ENCODE data around the gene FAM171A1. TPM values are rescaled to one million over a fixed set of nuclear protein-coding genes. Genes with fewer than 3 reads are reported as not detected.
"Not testable (repeated sequence)": the region's sequence is repeated elsewhere in the genome, so short reads cannot be mapped to it uniquely, and the experiment has no call there.

Gene FAM171A1
- total RNA-seq = under 1 TPM; 0.24 to 0.47 TPM

- no peak for DNase-seq (ENCODE audit: low spot score)
- H3K9me3 Mint-ChIP-seq = no peaks in the 10 kb centered on the region
- H3K4me1 Mint-ChIP-seq (ENCODE audit: low read depth in 2 of 2) = no peaks in the 10 kb centered on the region
- peak; percentile 78 to 86 for ATAC-seq
- H3K27me3 Mint-ChIP-seq = peaks cover 34 to 58% of the 10 kb centered on the region in 2 donors
- H3K27ac Mint-ChIP-seq = no peak within 1 kb of the TSS
- H3K4me3 Mint-ChIP-seq = peak within 1 kb of the TSS; percentile 41
- no peaks in the 10 kb centered on the region for H3K36me3 Mint-ChIP-seq
Measured at GRCh38 chr10:15370856-15371701, at the start of gene FAM171A1. TSS of gene FAM171A1 (minus strand) at chr10:15371289. CDS start at chr10:15371052, 237 bp downstream.

DNA sequence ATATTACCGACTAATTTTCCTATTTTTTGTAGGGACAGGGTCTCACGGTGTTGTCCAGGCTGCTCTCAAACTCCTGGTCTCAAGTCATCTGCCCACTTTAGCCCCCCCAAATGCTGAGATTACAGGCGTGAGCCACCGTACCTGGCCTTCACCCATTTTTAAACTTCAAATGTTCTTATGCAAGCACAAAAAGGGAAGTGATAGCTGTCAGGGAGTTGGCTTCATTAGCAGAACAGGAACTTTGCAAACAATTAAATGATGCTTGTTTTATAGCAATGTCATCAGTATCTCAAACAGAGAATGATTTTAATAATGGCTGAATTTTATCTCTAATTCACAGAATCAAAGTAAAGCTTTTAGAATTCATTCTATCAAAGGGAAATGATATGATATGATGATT, 49.8 kb upstream of the FAM171A1 start:
- Mint-ChIP-seq H3K4me3 (no peak overlapping the region), H3K4me1 (ENCODE audit: low read depth in 2 of 2) (no peaks in the 10 kb centered on the region), H3K27ac (no peak overlapping the region), H3K36me3 (no peaks in the 10 kb centered on the region), H3K9me3 (no peaks in the 10 kb centered on the region), H3K27me3 (peaks cover 10 to 18% of the 10 kb centered on the region in 2 donors)
- ATAC-seq (no peak), DNase-seq (ENCODE audit: low spot score) (no peak)

- Mint-ChIP-seq H3K36me3 (no peaks in the 10 kb centered on the region), H3K27ac (no peak overlapping the region), H3K27me3 (peaks cover 10 to 26% of the 10 kb centered on the region in 2 donors), H3K9me3 (no peaks in the 10 kb centered on the region), H3K4me3 (no peak overlapping the region), H3K4me1 (ENCODE audit: low read depth in 2 of 2) (no peaks in the 10 kb centered on the region)
- ATAC-seq (no peak), DNase-seq (ENCODE audit: low spot score) (no peak)
Measured at GRCh38 chr10:15419279-15419874, 48.3 kb upstream of the FAM171A1 start.

- H3K36me3 Mint-ChIP-seq = no peaks in the 10 kb centered on the region
- DNase-seq (ENCODE audit: low spot score) (no peak), ATAC-seq (no peak)
- H3K4me3 Mint-ChIP-seq = no peak overlapping the region
- no peaks in the 10 kb centered on the region for H3K4me1 Mint-ChIP-seq (ENCODE audit: low read depth in 2 of 2)
- no peaks in the 10 kb centered on the region for H3K9me3 Mint-ChIP-seq
- H3K27me3 Mint-ChIP-seq = peaks cover 6 to 16% of the 10 kb centered on the region in 2 donors
- no peak overlapping the region for H3K27ac Mint-ChIP-seq
Measured at GRCh38 chr10:15416034-15416433, 44.9 kb upstream of the FAM171A1 start.

GRCh38 chr10:15411010-15411409, 39.9 kb upstream of the FAM171A1 start:
- no peaks in the 10 kb centered on the region for H3K4me1 Mint-ChIP-seq (ENCODE audit: low read depth in 2 of 2)
- no peaks in the 10 kb centered on the region for H3K9me3 Mint-ChIP-seq
- no peak overlapping the region for H3K4me3 Mint-ChIP-seq
- DNase-seq (ENCODE audit: low spot score) (no peak), ATAC-seq (no peak)
- no peak overlapping the region for H3K27ac Mint-ChIP-seq
- no peaks in the 10 kb centered on the region for H3K36me3 Mint-ChIP-seq
- peaks cover 14 to 23% of the 10 kb centered on the region in 2 donors for H3K27me3 Mint-ChIP-seq

GRCh38 chr10:15409350-15409749, 38.3 kb upstream of the FAM171A1 start:
- H3K9me3 Mint-ChIP-seq; H3K27ac Mint-ChIP-seq; H3K36me3 Mint-ChIP-seq; ATAC-seq; DNase-seq (ENCODE audit: low spot score); H3K4me3 Mint-ChIP-seq; H3K4me1 Mint-ChIP-seq (ENCODE audit: low read depth in 2 of 2): not testable (repeated sequence)
- H3K27me3 Mint-ChIP-seq = peaks cover 16 to 21% of the 10 kb centered on the region in 2 donors

- H3K36me3 Mint-ChIP-seq = no peaks in the 10 kb centered on the region
- no peaks in the 10 kb centered on the region for H3K9me3 Mint-ChIP-seq
- H3K4me1 Mint-ChIP-seq (ENCODE audit: low read depth in 2 of 2) = no peaks in the 10 kb centered on the region
- no peak overlapping the region for H3K4me3 Mint-ChIP-seq
- peaks cover 16 to 21% of the 10 kb centered on the region in 2 donors for H3K27me3 Mint-ChIP-seq
- DNase-seq (ENCODE audit: low spot score) (no peak), ATAC-seq (no peak)
- H3K27ac Mint-ChIP-seq = no peak overlapping the region
Measured at GRCh38 chr10:15408557-15408956, 37.5 kb upstream of the FAM171A1 start.

DNA sequence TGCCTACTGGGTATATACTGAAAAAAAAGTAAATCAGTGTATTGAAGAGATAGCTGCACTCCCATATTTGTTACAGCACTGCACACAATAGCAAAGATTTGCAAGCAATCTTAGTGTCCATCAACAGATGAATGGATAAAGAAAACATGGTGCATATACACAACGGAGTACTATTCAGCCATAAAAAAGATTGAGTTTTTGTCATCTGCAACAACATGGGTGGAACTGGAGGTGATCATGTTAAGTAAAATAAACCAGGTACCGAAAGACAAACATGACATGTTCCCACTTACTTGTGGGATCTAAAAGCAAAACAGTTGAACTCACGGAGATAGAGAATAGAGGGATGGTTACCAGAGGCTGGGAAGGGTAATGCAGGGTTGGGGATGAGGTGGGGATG, 34.2 kb upstream of the FAM171A1 start:
- peaks cover 4% of the 10 kb centered on the region for H3K36me3 Mint-ChIP-seq
- peaks cover 4% of the 10 kb centered on the region for H3K9me3 Mint-ChIP-seq
- peaks cover 19 to 33% of the 10 kb centered on the region in 2 donors for H3K27me3 Mint-ChIP-seq
- H3K4me3 Mint-ChIP-seq = no peak overlapping the region
- no peak overlapping the region for H3K27ac Mint-ChIP-seq
- no peak for ATAC-seq
- DNase-seq (ENCODE audit: low spot score) = no peak
- H3K4me1 Mint-ChIP-seq (ENCODE audit: low read depth in 2 of 2) = no peaks in the 10 kb centered on the region

- DNase-seq (ENCODE audit: low spot score) = no peak
- peaks cover 4% of the 10 kb centered on the region for H3K9me3 Mint-ChIP-seq
- peaks cover 9% of the 10 kb centered on the region for H3K36me3 Mint-ChIP-seq
- peaks cover 16 to 26% of the 10 kb centered on the region in 2 donors for H3K27me3 Mint-ChIP-seq
- H3K4me1 Mint-ChIP-seq (ENCODE audit: low read depth in 2 of 2) = no peaks in the 10 kb centered on the region
- H3K27ac Mint-ChIP-seq = no peak overlapping the region
- no peak for ATAC-seq
- no peak overlapping the region for H3K4me3 Mint-ChIP-seq
Measured at GRCh38 chr10:15401382-15401781, 30.3 kb upstream of the FAM171A1 start.

DNA sequence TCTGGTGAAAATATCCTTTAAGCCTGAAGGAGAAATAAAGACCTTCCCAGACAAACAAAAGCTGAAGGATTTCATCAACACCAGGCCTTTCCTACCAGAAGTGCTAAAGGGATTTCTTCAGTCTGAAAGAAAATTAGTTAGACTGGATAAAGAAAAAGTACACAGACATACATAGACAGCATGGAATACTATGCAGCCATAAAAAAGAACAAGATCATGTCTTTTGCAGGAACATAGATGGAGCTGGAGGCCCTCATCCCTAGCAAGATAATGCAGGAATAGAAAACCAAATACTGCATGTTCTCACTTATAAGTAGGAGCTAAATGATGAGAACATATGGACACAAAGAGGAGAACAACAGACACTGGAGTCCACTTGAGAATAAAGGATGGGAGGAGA, 29.4 kb upstream of the FAM171A1 start:
- not testable (repeated sequence) for DNase-seq (ENCODE audit: low spot score); H3K36me3 Mint-ChIP-seq; H3K27ac Mint-ChIP-seq; ATAC-seq; H3K4me1 Mint-ChIP-seq (ENCODE audit: low read depth in 2 of 2); H3K9me3 Mint-ChIP-seq; H3K4me3 Mint-ChIP-seq
- H3K27me3 Mint-ChIP-seq = peaks cover 15 to 26% of the 10 kb centered on the region in 2 donors

DNA sequence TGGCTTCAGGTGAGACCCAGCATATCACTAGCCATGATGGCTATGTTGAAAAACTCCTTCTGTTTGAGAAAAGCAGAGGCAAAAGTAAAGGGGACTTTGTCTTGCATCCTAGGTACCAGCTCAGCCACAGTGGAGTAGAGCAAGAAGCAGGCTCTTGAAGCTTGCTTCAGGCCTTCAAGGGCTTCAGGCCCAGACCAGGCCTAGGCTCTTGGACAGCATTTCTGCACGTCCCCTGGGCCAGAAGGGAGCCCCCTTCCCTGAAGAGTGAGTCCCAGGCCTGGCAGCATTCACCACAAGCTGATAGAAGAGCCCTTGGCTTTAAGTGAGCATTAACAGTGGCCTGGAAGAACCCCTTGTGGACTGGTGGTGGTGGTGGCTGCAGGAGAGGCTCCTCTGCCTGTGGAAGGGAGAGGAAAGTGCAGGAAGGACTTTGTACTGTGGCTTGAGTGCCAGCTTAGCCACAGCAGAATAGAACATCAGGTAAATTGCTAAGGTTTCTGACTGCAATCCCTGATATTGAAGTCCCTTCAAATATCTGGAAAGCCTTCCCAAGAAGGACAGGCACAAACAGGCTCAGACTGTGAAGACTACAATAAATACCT, 28.1 kb upstream of the FAM171A1 start:
- Mint-ChIP-seq H3K9me3 (peaks cover 4% of the 10 kb centered on the region), H3K4me1 (ENCODE audit: low read depth in 2 of 2) (no peaks in the 10 kb centered on the region), H3K4me3 (no peak overlapping the region), H3K27ac (no peak overlapping the region), H3K36me3 (peaks cover 9% of the 10 kb centered on the region), H3K27me3 (peaks cover 13 to 21% of the 10 kb centered on the region in 2 donors)
- DNase-seq (ENCODE audit: low spot score) (no peak), ATAC-seq (peak in 1 of 2 donors; percentile 53)

DNA sequence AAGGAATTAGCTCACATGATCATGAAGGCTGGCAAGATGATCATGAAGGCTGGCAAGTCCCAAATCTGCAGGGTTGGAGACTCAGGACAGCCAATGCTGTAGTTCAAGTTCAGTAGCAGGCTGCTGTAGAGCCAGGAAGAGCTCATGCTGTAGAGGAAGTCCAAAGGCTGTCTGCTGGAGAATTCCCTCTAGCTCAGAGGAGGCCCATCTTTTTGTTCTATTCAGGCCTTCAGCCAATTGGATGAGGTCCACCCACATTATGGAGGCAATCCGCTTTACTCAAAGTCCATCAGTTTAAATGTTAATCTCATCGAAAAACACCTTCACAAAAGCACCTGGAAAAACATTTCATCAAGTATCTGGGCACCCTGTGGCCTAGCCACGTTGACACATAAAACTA, 24.8 kb upstream of the FAM171A1 start:
- DNase-seq (ENCODE audit: low spot score) (no peak), ATAC-seq (no peak)
- Mint-ChIP-seq H3K27ac (no peak overlapping the region), H3K27me3 (peaks cover 11 to 13% of the 10 kb centered on the region in 2 donors), H3K4me3 (no peak overlapping the region), H3K36me3 (peaks cover 6% of the 10 kb centered on the region), H3K4me1 (ENCODE audit: low read depth in 2 of 2) (no peaks in the 10 kb centered on the region), H3K9me3 (peaks cover 4% of the 10 kb centered on the region)

DNA sequence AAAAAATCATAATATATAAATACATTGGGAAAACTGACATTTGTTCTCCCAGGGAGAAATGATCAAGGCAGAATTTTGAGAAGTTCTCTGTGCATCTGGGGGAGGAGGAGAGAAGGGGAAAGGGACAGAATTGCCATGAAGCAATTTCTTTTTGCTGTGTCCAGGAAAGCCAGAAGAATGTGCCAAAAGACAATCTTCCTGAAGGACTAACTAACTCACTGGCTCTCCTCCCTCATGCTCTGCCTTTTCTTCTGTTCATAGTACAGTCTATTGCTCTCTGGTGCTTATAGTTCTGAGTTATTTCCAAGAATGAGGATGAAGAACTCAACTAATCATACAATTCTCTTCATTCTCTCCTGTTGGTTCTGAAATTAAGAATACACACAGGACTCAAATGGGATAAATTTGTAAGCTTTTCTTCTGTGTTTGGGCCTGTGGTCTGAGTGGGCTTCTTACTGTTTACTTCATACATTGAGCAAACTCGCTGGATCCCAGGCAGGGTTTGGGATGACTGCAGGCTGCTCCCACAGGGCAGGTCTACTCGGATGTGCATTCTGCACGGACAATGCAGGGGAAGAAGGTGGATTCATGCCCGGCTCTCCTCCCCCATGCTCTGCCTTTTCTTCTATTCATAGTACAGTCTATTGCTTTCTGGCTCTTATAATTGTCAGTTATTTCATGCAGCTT, 22.2 kb upstream of the FAM171A1 start:
- no peaks in the 10 kb centered on the region for H3K36me3 Mint-ChIP-seq
- DNase-seq (ENCODE audit: low spot score) (no peak), ATAC-seq (no peak)
- no peaks in the 10 kb centered on the region for H3K9me3 Mint-ChIP-seq
- H3K27me3 Mint-ChIP-seq = peaks cover 2 to 6% of the 10 kb centered on the region in 2 donors
- no peak overlapping the region for H3K4me3 Mint-ChIP-seq
- no peak overlapping the region for H3K27ac Mint-ChIP-seq
- H3K4me1 Mint-ChIP-seq (ENCODE audit: low read depth in 2 of 2) = no peaks in the 10 kb centered on the region
